Esophagus squamous epithelium (tissue), 5 donors: ENCODE results near the gene ST13. TPM values are rescaled to one million over a fixed set of nuclear protein-coding genes. Genes with fewer than 3 reads are reported as not detected.
"Not testable (repeated sequence)": the region's sequence is repeated elsewhere in the genome, so short reads cannot be mapped to it uniquely, and the experiment has no call there.

Experiments used
- DNase-seq: peaks from one replicate; lab custom pipeline; 2025; lab: John Stamatoyannopoulos, UW
- H3K27ac ChIP-seq, 4 donors: fragments of 200-600 bp; sonication (generic); one replicate each; pipeline ENCODE4 v1.5.1; 2016 to 2019; ENCODE audit warnings: mild to moderate bottlenecking in 1 of 4
- H3K27me3 ChIP-seq, 4 donors: fragments of 200-600 bp; sonication (generic); 1 replicate in 3 of 4; 2 replicates in 1 of 4; pipeline versions ENCODE4 v1.5.1 to v1.6.0; 2017 to 2021; ENCODE audit warnings: antibody characterized with exemption in 1 of 4
- H3K36me3 ChIP-seq, 3 donors: fragments of 200-600 bp; sonication (generic); one replicate each; pipeline ENCODE4 v1.5.1; 2016 to 2019
- H3K4me1 ChIP-seq, 3 donors: fragments of 200-600 bp; sonication (generic); one replicate each; pipeline ENCODE4 v1.5.1; 2017 to 2019
- H3K4me3 ChIP-seq, 4 donors: fragments of 200-600 bp; sonication (generic); 1 replicate in 3 of 4; 2 replicates in 1 of 4; pipeline ENCODE4 v1.5.1; 2016 to 2019; ENCODE audit warnings: mild to moderate bottlenecking in 2 of 4, moderate library complexity in 1 of 4
- H3K9me3 ChIP-seq, 3 donors: fragments of 200-600 bp; sonication (generic); one replicate each; pipeline ENCODE4 v1.5.1; 2016 to 2019
- POLR2A ChIP-seq, 4 donors: fragments of 450-650 bp; IDR thresholded peaks; one replicate each; pipeline ENCODE4 v1.6.1; 2017; ENCODE audit warnings: antibody characterized with exemption in 4 of 4, mild to moderate bottlenecking in 4 of 4, moderate library complexity in 3 of 4
- WGBS, 2 donors: methylation state at CpG; one replicate each; pipeline ENCODE4 v1.1.5; 2018; 5-methylcytosine and 5-hydroxymethylcytosine counted together
- intact Hi-C: fragments of 100-400 bp; cut with DNase I; formaldehyde crosslinking; loops from one replicate; pipeline ENCODE4 v1.15.0; 2022
- small RNA-seq, 4 donors: library from RNA; depleted of rRNA; stranded (forward); fragments of <200 nt; gene quantifications; one replicate each; pipeline ENCODE3, GENCODE V24; 2016
- total RNA-seq, 4 donors: library from RNA; depleted of rRNA; stranded (reverse); fragments of >200 nt; gene quantifications; one replicate each; pipeline ENCODE4 v1.1.0, GENCODE V29; 2016
- TF ChIP-seq, protein P1 (sequence below), 6 experiments: fragments of 450-650 bp in 4 of 6; fragments of 200-600 bp in 2 of 6; sonication (generic) in 2 of 6; IDR thresholded peaks; one replicate each; pipeline ENCODE4 v1.5.1; 2016 to 2019; ENCODE audit warnings: antibody characterized with exemption in 6 of 6, mild to moderate bottlenecking in 4 of 6, moderate library complexity in 4 of 6
- donor health status: DM: yes; HTN: yes; CAD: no.

Gene ST13
- total RNA-seq, 4 donors from 2014 or later: 56.2 to 189 (median 104) TPM

DNA sequence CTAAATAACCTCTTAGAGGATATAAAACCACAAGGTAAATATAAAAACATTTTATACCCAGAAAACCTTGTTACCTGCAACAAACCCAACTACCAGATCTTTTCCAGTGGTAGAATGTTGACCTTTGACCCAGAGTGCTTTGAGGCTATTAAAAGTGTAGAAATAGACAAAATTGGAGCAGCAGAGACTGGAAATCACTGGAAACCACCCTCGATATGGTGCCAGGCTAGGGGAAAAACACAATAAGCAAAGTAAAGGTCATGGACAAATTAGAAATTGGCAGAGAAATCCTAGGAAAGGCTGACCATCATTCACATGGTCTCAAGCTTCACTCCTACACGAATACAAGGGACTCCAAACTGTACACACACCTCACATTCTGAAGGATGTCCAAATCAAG, 64.0 kb downstream of the ST13 start:
- WGBS, 2 donors: 72 to 91% methylated on average over 2 of the region's 2 CpGs
- H3K9me3 ChIP-seq: no peaks in the 10 kb centered on the region

DNA sequence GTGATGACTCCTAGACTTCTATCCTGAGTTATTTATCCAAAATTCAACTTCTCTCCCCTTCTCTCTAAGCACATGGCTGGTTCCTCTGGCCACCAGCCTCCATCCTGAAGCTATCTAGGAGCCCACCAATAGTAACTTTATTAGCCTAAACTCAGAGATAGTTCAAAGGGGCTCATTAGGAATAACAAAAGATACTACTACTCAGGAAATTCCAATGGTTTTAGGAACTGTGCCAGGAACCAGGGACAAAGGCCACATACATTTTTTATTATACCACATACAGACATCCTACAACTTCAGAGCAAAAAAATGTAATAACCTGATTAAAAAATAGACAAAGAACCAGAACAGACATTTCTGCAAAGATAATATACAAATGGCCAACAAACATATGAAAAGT, 65.2 kb downstream of the ST13 start:
- Histone ChIP-seq H3K36me3 (peaks cover 0 to 64% (median 4%) of the 10 kb centered on the region in 3 donors), H3K27ac (no peak overlapping the region), H3K9me3 (no peaks in the 10 kb centered on the region), H3K4me1 (peaks cover 0 to 4% (median 0%) of the 10 kb centered on the region in 3 donors), H3K4me3 (no peak overlapping the region), H3K27me3 (no peaks in the 10 kb centered on the region)
- intact Hi-C loops: no loop called here
- DNase-seq: no peak
- no peak for TF ChIP-seq POLR2A (IDR thresholded peaks at IDR 0.05)
- TF ChIP-seq, protein P1, sequence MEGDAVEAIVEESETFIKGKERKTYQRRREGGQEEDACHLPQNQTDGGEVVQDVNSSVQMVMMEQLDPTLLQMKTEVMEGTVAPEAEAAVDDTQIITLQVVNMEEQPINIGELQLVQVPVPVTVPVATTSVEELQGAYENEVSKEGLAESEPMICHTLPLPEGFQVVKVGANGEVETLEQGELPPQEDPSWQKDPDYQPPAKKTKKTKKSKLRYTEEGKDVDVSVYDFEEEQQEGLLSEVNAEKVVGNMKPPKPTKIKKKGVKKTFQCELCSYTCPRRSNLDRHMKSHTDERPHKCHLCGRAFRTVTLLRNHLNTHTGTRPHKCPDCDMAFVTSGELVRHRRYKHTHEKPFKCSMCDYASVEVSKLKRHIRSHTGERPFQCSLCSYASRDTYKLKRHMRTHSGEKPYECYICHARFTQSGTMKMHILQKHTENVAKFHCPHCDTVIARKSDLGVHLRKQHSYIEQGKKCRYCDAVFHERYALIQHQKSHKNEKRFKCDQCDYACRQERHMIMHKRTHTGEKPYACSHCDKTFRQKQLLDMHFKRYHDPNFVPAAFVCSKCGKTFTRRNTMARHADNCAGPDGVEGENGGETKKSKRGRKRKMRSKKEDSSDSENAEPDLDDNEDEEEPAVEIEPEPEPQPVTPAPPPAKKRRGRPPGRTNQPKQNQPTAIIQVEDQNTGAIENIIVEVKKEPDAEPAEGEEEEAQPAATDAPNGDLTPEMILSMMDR (IDR thresholded peaks at IDR 0.05): no peak

More for the DNA sequence above, 64.0 kb downstream of the ST13 start:
- intact Hi-C loops: no loop called here
- H3K36me3 ChIP-seq: peaks cover 0 to 63% (median 4%) of the 10 kb centered on the region in 3 donors
- DNase-seq: no peak
- H3K27ac ChIP-seq: no peak overlapping the region
- TF ChIP-seq POLR2A (IDR thresholded peaks at IDR 0.05): no peak
- TF ChIP-seq, protein P1 (IDR thresholded peaks at IDR 0.05): no peak
- no peaks in the 10 kb centered on the region for H3K27me3 ChIP-seq
- H3K4me3 ChIP-seq: no peak overlapping the region
- H3K4me1 ChIP-seq: no peaks in the 10 kb centered on the region

DNA sequence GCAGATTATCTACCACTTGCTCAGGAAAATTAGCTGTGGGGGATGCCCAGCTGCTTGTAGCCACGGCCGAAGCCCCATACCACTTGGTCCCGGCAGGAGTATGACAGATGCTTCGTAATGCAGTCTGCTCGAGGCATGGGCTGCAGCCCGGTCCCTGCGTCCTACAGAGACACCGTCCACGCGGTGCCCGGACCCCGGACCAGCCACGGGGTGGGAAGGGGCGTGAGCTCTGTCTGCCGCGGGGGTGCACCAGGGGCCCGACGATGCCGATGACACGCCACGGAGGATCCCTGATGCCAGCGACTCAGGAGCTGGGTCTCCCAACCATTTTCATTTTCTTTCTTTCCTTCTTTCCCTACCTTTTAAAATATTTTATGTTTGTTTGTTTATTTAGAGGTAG, 67.3 kb downstream of the ST13 start:
- H3K4me3 ChIP-seq: no peak overlapping the region
- H3K27me3 ChIP-seq: no peaks in the 10 kb centered on the region
- no peak for TF ChIP-seq POLR2A (IDR thresholded peaks at IDR 0.05)
- TF ChIP-seq, protein P1 (IDR thresholded peaks at IDR 0.05): no peak
- H3K27ac ChIP-seq: no peak overlapping the region
- no peak for DNase-seq
- WGBS, 2 donors: 97 to 98% methylated on average over 8 to 9 of the region's 22 CpGs
- H3K4me1 ChIP-seq: peaks cover 0 to 9% (median 0%) of the 10 kb centered on the region in 3 donors
- H3K9me3 ChIP-seq: no peaks in the 10 kb centered on the region
- H3K36me3 ChIP-seq: peaks cover 0 to 62% (median 4%) of the 10 kb centered on the region in 3 donors
- intact Hi-C loops: no loop called here

DNA sequence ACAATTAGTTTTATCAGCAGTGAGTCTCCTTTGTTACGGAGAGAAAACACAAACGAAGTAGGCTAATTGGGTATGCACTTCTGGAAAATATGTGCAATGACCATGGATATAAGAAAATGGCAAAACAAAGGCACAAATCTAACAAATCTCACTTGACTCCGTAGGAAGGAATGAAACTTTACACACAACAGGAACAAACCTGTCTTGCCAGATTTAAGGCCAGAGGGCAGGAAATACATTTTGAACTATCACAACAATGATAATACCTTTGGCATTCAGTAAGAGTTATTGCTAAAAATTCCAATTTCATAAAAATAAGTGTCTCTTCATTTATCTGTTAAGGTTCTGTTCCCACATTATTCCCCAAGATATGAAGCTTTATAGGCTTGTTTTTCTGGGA, 73.9 kb downstream of the ST13 start:
- Histone ChIP-seq H3K36me3 (peaks cover 0 to 38% (median 0%) of the 10 kb centered on the region in 3 donors), H3K4me3 (no peak overlapping the region), H3K9me3 (no peaks in the 10 kb centered on the region), H3K27me3 (no peaks in the 10 kb centered on the region), H3K27ac (no peak overlapping the region), H3K4me1 (peaks cover 0 to 22% (median 0%) of the 10 kb centered on the region in 3 donors)
- intact Hi-C loops: no loop called here
- TF ChIP-seq, protein P1 (IDR thresholded peaks at IDR 0.05): no peak
- TF ChIP-seq POLR2A (IDR thresholded peaks at IDR 0.05): no peak
- DNase-seq: no peak
- 40 to 62% methylated on average over 3 of the region's 3 CpGs for WGBS, 2 donors

DNA sequence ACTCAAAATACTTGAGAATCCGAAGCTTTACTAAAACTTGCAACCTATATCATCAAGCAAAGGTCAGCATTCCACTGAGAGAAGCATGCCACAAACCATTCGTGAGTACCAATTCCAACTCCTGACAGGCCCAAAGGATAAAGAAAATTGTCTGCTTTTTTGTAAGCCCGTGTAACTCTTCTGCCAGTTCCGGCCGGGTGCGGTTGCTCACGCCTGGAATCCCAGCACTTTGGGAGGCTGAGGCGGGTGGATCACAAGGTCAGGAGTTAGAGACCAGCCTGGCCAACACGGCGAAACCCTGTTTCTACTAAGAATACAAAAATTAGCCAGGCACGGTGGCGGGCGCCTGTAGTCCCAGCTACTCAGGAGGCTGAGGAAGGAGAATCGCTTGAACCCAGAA, 74.7 kb downstream of the ST13 start:
- Histone ChIP-seq H3K4me1 (peaks cover 0 to 22% (median 0%) of the 10 kb centered on the region in 3 donors), H3K36me3 (peaks cover 0 to 40% (median 6%) of the 10 kb centered on the region in 3 donors)
- H3K27me3 ChIP-seq, H3K9me3 ChIP-seq, H3K27ac ChIP-seq, H3K4me3 ChIP-seq, DNase-seq, intact Hi-C loops: not testable (repeated sequence)
- WGBS, 2 donors: 83 to 91% methylated on average over 14 of the region's 14 CpGs

Small RNA genes lying within 50 kb of the gene (small RNA-seq; reads per million reads assigned to genes)
- gene JTBP1 (0 reads per million in 4 donors), gene MIR4766 (0 reads per million in 4 donors)

Other genes starting within 250 kb of the ST13 start
- 10 to 100 TPM; 24.5 to 56.3 (median 40.9) TPM for gene MRTFA, start 219.9 kb downstream of the ST13 start, total RNA-seq
- gene MCHR1, start 177.2 kb downstream of the ST13 start, total RNA-seq: under 1 TPM in 1 of 4 donors, not detected in 3; 0.56 TPM
- gene SLC25A17, start 37.3 kb downstream of the ST13 start, total RNA-seq: 10 to 100 TPM; 11.0 to 19.0 (median 15.5) TPM
- gene XPNPEP3, start 509 bp upstream of the ST13 start, total RNA-seq: 10 to 100 TPM in 1 of 4 donors, 1 to 10 TPM in 3; 6.9 to 16.1 (median 9.0) TPM
- not detected for gene DNAJB7, start 5.5 kb upstream of the ST13 start, total RNA-seq
- gene RBX1, start 94.7 kb upstream of the ST13 start, total RNA-seq: 10 to 100 TPM; 32.7 to 64.0 (median 52.4) TPM
- 10 to 100 TPM; 28.0 to 76.5 (median 56.7) TPM for gene EP300, start 236.0 kb upstream of the ST13 start, total RNA-seq